Memory B cell (primary cell): ENCODE results near the gene RNF213.
"Not testable (repeated sequence)": the region's sequence is repeated elsewhere in the genome, so short reads cannot be mapped to it uniquely, and the experiment has no call there.

Source experiments
- ATAC-seq: fragments of 150-1000 bp; cut with Tn5 transposase; 2 replicates; pipeline ENCODE4 v1.10.0; 2021; ENCODE audit warnings: low read depth, mild to moderate bottlenecking, moderate library complexity
- DNase-seq, 2 donors: peaks; one replicate each; pipeline ENCODE4 v3.0.0; 2022; ENCODE audit warnings: low spot score in 2 of 2
- H3K27ac Mint-ChIP-seq: one replicate; pipeline ENCODE4 v1.8.0; 2022; ENCODE audit warnings: mild to moderate bottlenecking, moderate library complexity, mixed read lengths
- H3K27me3 Mint-ChIP-seq: one replicate; pipeline ENCODE4 v1.8.0; 2022; ENCODE audit warnings: mixed read lengths
- H3K36me3 Mint-ChIP-seq: one replicate; pipeline ENCODE4 v1.8.0; 2022; ENCODE audit warnings: mild to moderate bottlenecking, mixed read lengths
- H3K4me1 Mint-ChIP-seq: one replicate; pipeline ENCODE4 v1.8.0; 2022; ENCODE audit warnings: mixed read lengths
- H3K4me3 Mint-ChIP-seq: one replicate; pipeline ENCODE4 v1.8.0; 2022; ENCODE audit warnings: mild to moderate bottlenecking, moderate library complexity, mixed read lengths
- H3K9me3 Mint-ChIP-seq: one replicate; pipeline ENCODE4 v1.8.0; 2022; ENCODE audit warnings: mixed read lengths

Gene RNF213

DNA sequence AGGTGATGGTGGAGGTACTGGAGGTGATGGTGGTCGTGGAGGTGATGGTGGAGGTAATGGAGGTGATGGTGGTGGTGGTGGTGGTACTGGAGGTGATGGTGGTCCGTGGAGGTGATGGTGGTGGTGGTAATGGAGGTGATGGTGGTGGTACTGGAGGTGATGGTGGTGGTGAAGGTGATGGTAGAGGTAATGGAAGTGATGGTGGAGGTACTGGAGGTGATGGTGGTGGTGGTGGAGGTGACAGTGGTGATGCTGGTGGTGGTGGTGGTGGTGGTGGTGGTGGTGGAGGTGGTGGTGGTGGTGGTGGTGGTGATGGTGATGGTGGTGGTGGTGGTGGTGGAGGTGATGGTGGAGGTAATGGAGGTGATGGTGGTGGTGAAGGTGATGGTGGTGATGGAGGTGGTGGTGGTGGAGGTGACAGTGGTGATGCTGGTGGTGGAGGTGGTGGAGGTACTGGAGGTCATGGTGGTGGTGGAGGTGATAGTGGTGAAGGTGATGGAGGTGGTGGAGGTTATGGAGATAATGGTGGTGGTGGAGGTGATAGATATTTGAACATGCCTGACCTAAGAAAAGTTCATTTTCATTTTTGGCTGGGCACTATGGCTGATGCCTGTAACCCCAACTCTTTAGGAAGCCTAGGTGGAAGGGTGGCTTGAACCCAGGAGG is 55.0 kb downstream of the RNF213 start:
- no peaks in the 10 kb centered on the region for H3K9me3 Mint-ChIP-seq
- H3K36me3 Mint-ChIP-seq: peaks cover 48% of the 10 kb centered on the region
- DNase-seq: no peak
- H3K27ac Mint-ChIP-seq: no peak overlapping the region
- no peaks in the 10 kb centered on the region for H3K27me3 Mint-ChIP-seq
- no peak overlapping the region for H3K4me3 Mint-ChIP-seq
- ATAC-seq: no peak
- H3K4me1 Mint-ChIP-seq: peaks cover 5% of the 10 kb centered on the region

GRCh38 chr17:80316431-80316830 is 55.8 kb downstream of the RNF213 start:
- H3K9me3 Mint-ChIP-seq: no peaks in the 10 kb centered on the region
- H3K4me3 Mint-ChIP-seq: no peak overlapping the region
- H3K4me1 Mint-ChIP-seq: peaks cover 5% of the 10 kb centered on the region
- no peak for DNase-seq
- peaks cover 53% of the 10 kb centered on the region for H3K36me3 Mint-ChIP-seq
- ATAC-seq: no peak
- H3K27me3 Mint-ChIP-seq: no peaks in the 10 kb centered on the region
- no peak overlapping the region for H3K27ac Mint-ChIP-seq

GRCh38 chr17:80316927-80317705 is 56.5 kb downstream of the RNF213 start:
- no peak overlapping the region for H3K27ac Mint-ChIP-seq
- no peak overlapping the region for H3K4me3 Mint-ChIP-seq
- H3K4me1 Mint-ChIP-seq: peaks cover 5% of the 10 kb centered on the region
- no peak for ATAC-seq
- no peaks in the 10 kb centered on the region for H3K9me3 Mint-ChIP-seq
- peaks cover 51% of the 10 kb centered on the region for H3K36me3 Mint-ChIP-seq
- DNase-seq: no peak
- H3K27me3 Mint-ChIP-seq: no peaks in the 10 kb centered on the region

GRCh38 chr17:80317706-80317980 is 57.0 kb downstream of the RNF213 start:
- ATAC-seq (no peak), DNase-seq (no peak)
- Mint-ChIP-seq H3K27ac (no peak overlapping the region), H3K9me3 (no peaks in the 10 kb centered on the region), H3K27me3 (no peaks in the 10 kb centered on the region), H3K36me3 (peaks cover 52% of the 10 kb centered on the region), H3K4me1 (peaks cover 5% of the 10 kb centered on the region), H3K4me3 (no peak overlapping the region)

DNA sequence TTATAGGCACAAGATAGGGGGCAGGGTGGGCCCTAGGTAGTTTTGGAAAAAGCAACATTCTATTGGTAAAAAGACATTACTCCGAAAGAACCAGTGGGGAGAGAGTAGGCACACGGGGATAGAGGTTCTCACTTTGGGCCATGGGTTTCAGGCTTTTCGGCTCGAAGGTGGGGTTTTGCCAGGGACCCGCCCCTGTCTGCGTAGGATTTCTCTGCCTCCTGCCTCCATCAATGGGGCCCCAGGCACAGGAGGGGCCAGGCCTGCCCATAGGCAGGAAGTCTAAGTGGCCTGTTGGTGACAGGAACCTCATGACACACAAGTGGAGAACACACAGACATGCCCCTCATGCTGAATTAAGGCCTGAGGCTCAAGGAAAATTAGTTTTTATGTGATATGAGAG is 57.5 kb downstream of the RNF213 start:
- peaks cover 4% of the 10 kb centered on the region for H3K4me1 Mint-ChIP-seq
- H3K36me3 Mint-ChIP-seq: peaks cover 55% of the 10 kb centered on the region
- DNase-seq (no peak), ATAC-seq (no peak)
- no peaks in the 10 kb centered on the region for H3K9me3 Mint-ChIP-seq
- H3K4me3 Mint-ChIP-seq: no peak overlapping the region
- H3K27me3 Mint-ChIP-seq: no peaks in the 10 kb centered on the region
- H3K27ac Mint-ChIP-seq: no peak overlapping the region

DNA sequence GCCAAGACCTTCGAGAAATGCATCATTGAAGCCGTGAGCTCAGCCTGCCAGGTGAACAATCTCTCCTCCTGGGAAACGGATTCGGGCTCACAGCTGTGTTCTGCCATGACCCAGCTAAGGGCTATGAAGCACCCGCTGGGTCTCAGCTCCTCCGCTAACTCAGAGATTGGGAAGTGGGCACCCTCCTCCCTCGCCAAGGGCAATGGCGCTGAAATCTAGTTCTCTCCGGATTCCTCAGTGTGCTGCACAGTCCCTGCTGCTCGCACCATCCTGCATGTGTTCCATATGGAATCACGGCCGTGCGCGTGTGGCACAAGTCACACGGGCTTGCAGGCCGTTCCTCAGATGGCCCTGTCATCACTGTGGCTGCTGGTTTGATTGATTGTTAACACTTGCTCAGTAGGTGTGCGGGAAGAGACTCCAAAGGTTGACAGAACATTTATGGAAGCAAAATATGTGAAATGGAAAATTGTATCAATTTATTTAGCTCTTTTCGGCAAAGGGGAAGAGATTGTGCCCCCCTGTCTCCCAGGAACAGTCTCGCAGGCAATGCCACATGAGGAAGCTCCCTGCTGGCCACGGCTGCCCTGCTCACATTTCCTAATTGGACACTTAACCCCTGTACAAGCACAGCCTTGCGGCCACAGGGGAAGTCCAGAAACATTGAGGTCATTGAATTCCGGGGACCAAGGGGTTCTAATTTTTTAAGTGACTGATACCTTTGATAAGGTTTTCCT is 58.8 kb downstream of the RNF213 start:
- ATAC-seq: no peak
- peaks cover 58% of the 10 kb centered on the region for H3K36me3 Mint-ChIP-seq
- H3K4me1 Mint-ChIP-seq: no peaks in the 10 kb centered on the region
- no peaks in the 10 kb centered on the region for H3K9me3 Mint-ChIP-seq
- no peak for DNase-seq
- no peaks in the 10 kb centered on the region for H3K27me3 Mint-ChIP-seq
- no peak overlapping the region for H3K4me3 Mint-ChIP-seq
- no peak overlapping the region for H3K27ac Mint-ChIP-seq

GRCh38 chr17:80319999-80320344 is 59.3 kb downstream of the RNF213 start:
- DNase-seq (no peak), ATAC-seq (no peak)
- Mint-ChIP-seq H3K27me3 (no peaks in the 10 kb centered on the region), H3K9me3 (no peaks in the 10 kb centered on the region), H3K4me1 (peaks cover under 1% of the 10 kb centered on the region), H3K36me3 (peaks cover 59% of the 10 kb centered on the region), H3K27ac (peak overlapping the region; percentile 55), H3K4me3 (no peak overlapping the region)

- Mint-ChIP-seq H3K4me1 (peaks cover 2% of the 10 kb centered on the region), H3K9me3 (no peaks in the 10 kb centered on the region), H3K36me3 (peaks cover 62% of the 10 kb centered on the region), H3K27ac (peak overlapping the region; percentile 55), H3K27me3 (no peaks in the 10 kb centered on the region), H3K4me3 (no peak overlapping the region)
- no peak for ATAC-seq
- DNase-seq: no peak
These were observed 59.8 kb downstream of the RNF213 start for GRCh38 chr17:80320496-80320895.

DNA sequence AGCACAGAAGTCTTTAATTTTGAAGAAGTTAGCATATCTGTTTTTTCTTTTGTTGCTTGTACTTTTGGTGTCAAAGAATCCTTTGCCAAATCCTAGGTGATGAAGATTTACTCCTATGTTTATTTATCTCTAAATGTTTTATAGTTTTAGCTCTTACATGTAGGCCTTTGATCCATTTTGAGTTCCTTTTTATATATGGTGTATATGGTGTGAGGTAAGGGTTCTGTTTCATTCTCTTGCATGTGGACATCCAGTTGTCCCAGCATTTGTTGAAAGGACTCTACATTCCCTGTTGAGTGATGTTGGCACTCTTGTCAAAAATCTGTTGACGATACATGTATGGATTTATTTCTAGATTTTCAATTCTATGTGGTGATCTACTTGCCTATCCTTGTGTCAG is 62.2 kb downstream of the RNF213 start:
- Mint-ChIP-seq H3K36me3 (peaks cover 59% of the 10 kb centered on the region), H3K4me1 (peaks cover 2% of the 10 kb centered on the region), H3K9me3 (no peaks in the 10 kb centered on the region), H3K27me3 (no peaks in the 10 kb centered on the region), H3K27ac (no peak overlapping the region), H3K4me3 (no peak overlapping the region)
- ATAC-seq (no peak), DNase-seq (no peak)

DNA sequence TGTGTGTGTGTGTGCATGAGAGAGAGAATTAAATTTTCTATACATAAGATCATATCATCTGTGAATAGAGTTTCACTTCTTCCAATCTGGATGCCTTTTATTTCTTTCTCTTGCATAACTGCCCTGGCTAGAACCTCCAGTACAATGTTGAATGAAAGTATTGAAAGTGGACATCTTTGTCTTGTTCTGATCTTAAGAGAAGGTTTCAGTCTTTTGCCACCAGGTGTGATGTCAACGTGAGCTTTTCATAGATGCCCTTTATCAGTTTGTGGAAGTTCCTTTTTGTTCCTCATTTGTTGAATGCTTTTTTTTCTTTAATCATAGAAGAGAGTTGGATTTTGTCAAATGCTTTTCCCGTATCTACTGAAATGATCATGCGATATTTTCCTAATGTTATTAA is 63.3 kb downstream of the RNF213 start:
- DNase-seq (no peak), ATAC-seq (no peak)
- Mint-ChIP-seq H3K4me1 (peaks cover 2% of the 10 kb centered on the region), H3K4me3 (no peak overlapping the region), H3K27me3 (no peaks in the 10 kb centered on the region), H3K9me3 (no peaks in the 10 kb centered on the region), H3K36me3 (peaks cover 61% of the 10 kb centered on the region), H3K27ac (peak overlapping the region; percentile 31)

DNA sequence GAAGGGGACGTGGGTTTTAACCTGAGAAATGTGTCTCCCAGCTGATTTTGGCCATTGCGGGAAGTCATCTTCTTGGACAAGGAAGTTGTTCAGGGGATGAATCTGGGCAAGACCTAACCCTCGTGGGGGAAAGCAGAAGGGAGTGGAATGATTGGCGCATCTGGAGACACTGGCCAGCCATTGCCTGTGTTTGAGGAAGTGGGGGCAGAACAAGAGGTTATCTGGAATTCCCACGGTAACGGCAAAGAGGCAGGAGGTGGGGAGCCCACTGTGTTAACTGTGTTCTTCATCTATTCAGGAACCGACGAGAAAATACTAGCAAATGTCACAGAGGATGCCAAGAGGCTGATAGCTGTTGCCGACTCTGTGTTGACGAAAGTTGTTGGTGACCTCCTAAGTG is 66.9 kb downstream of the RNF213 start:
- ATAC-seq (no peak), DNase-seq (no peak)
- Mint-ChIP-seq H3K9me3 (no peaks in the 10 kb centered on the region), H3K27ac (no peak overlapping the region), H3K4me1 (peaks cover 2% of the 10 kb centered on the region), H3K36me3 (peaks cover 71% of the 10 kb centered on the region), H3K4me3 (no peak overlapping the region), H3K27me3 (no peaks in the 10 kb centered on the region)

GRCh38 chr17:80328634-80329380 is 68.2 kb downstream of the RNF213 start:
- Mint-ChIP-seq H3K36me3 (peaks cover 59% of the 10 kb centered on the region), H3K27ac (no peak overlapping the region), H3K4me1 (peaks cover 2% of the 10 kb centered on the region), H3K9me3 (no peaks in the 10 kb centered on the region), H3K27me3 (no peaks in the 10 kb centered on the region), H3K4me3 (no peak overlapping the region)
- DNase-seq: no peak
- no peak for ATAC-seq

- not testable (repeated sequence) for H3K4me3 Mint-ChIP-seq, H3K4me1 Mint-ChIP-seq, ATAC-seq
These were observed 68.8 kb downstream of the RNF213 start for GRCh38 chr17:80329421-80329820.

GRCh38 chr17:80330276-80330675 is 69.6 kb downstream of the RNF213 start:
- ATAC-seq (no peak), DNase-seq (no peak)
- no peaks in the 10 kb centered on the region for H3K9me3 Mint-ChIP-seq
- H3K4me1 Mint-ChIP-seq: no peaks in the 10 kb centered on the region
- H3K36me3 Mint-ChIP-seq: peaks cover 51% of the 10 kb centered on the region
- H3K27me3 Mint-ChIP-seq: no peaks in the 10 kb centered on the region
- no peak overlapping the region for H3K4me3 Mint-ChIP-seq
- H3K27ac Mint-ChIP-seq: no peak overlapping the region

More at GRCh38 chr17:80329421-80329820, 68.8 kb downstream of the RNF213 start:
- H3K9me3 Mint-ChIP-seq, H3K27ac Mint-ChIP-seq, H3K27me3 Mint-ChIP-seq, DNase-seq: not testable (repeated sequence)
- H3K36me3 Mint-ChIP-seq: peaks cover 56% of the 10 kb centered on the region
